ENCODE results near the gene TRIM72.

DNA sequence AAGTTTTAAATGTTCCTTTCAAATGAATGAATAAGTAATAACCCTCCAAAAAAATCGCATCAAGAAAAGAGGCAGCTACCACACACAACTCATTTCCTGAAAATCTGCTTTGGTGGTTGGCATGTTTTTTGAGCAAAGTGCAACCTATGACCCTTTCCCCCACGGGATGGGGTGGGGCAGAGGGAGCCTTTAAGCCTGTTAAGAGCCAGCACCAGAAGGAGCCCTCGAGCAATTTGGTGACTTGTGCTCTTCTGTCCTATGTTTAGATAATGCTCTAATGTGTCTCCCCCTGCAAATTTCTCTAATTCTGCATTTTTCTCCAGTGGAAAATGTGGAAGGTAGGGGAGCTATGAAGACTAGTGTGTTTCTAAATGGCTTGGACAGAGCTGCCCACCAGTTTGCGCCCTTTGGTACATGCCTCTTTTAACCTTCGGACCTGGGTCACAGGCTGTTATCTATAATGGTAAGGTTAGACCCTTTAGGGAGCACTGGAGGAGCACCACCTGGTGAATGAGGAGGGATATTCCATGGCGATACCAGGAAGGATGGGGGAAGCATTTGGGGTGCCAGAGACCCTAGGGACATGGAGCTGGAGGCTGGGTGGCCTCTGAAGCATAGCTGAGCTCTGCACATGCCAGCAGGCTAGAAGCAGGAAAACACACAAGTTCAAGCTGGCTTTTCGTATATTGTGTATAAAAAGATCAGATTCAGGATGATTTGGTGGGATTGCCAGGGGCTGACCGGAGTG, 12.9 kb upstream of the TRIM72 start:
- TF ChIP-seq SP1 (CRISPR knock-in tag; conservative IDR thresholded peaks at IDR 0.05) = no peak
- TF ChIP-seq, protein P1, sequence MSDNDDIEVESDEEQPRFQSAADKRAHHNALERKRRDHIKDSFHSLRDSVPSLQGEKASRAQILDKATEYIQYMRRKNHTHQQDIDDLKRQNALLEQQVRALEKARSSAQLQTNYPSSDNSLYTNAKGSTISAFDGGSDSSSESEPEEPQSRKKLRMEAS (CRISPR knock-in tag; IDR thresholded peaks at IDR 0.05) = no peak
- TF ChIP-seq, protein P2, sequence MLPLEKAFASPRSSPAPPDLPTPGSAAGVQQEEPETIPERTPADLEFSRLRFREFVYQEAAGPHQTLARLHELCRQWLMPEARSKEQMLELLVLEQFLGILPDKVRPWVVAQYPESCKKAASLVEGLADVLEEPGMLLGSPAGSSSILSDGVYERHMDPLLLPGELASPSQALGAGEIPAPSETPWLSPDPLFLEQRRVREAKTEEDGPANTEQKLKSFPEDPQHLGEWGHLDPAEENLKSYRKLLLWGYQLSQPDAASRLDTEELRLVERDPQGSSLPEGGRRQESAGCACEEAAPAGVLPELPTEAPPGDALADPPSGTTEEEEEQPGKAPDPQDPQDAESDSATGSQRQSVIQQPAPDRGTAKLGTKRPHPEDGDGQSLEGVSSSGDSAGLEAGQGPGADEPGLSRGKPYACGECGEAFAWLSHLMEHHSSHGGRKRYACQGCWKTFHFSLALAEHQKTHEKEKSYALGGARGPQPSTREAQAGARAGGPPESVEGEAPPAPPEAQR (CRISPR knock-in tag; IDR thresholded peaks at IDR 0.05) = no peak
- TF ChIP-seq, protein P3, sequence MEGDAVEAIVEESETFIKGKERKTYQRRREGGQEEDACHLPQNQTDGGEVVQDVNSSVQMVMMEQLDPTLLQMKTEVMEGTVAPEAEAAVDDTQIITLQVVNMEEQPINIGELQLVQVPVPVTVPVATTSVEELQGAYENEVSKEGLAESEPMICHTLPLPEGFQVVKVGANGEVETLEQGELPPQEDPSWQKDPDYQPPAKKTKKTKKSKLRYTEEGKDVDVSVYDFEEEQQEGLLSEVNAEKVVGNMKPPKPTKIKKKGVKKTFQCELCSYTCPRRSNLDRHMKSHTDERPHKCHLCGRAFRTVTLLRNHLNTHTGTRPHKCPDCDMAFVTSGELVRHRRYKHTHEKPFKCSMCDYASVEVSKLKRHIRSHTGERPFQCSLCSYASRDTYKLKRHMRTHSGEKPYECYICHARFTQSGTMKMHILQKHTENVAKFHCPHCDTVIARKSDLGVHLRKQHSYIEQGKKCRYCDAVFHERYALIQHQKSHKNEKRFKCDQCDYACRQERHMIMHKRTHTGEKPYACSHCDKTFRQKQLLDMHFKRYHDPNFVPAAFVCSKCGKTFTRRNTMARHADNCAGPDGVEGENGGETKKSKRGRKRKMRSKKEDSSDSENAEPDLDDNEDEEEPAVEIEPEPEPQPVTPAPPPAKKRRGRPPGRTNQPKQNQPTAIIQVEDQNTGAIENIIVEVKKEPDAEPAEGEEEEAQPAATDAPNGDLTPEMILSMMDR (IDR thresholded peaks at IDR 0.05) = no peak
- TF ChIP-seq KAT7 (CRISPR knock-in tag; IDR thresholded peaks at IDR 0.05; ENCODE audit: borderline replicate concordance) = no peak
- TF ChIP-seq, protein P4, sequence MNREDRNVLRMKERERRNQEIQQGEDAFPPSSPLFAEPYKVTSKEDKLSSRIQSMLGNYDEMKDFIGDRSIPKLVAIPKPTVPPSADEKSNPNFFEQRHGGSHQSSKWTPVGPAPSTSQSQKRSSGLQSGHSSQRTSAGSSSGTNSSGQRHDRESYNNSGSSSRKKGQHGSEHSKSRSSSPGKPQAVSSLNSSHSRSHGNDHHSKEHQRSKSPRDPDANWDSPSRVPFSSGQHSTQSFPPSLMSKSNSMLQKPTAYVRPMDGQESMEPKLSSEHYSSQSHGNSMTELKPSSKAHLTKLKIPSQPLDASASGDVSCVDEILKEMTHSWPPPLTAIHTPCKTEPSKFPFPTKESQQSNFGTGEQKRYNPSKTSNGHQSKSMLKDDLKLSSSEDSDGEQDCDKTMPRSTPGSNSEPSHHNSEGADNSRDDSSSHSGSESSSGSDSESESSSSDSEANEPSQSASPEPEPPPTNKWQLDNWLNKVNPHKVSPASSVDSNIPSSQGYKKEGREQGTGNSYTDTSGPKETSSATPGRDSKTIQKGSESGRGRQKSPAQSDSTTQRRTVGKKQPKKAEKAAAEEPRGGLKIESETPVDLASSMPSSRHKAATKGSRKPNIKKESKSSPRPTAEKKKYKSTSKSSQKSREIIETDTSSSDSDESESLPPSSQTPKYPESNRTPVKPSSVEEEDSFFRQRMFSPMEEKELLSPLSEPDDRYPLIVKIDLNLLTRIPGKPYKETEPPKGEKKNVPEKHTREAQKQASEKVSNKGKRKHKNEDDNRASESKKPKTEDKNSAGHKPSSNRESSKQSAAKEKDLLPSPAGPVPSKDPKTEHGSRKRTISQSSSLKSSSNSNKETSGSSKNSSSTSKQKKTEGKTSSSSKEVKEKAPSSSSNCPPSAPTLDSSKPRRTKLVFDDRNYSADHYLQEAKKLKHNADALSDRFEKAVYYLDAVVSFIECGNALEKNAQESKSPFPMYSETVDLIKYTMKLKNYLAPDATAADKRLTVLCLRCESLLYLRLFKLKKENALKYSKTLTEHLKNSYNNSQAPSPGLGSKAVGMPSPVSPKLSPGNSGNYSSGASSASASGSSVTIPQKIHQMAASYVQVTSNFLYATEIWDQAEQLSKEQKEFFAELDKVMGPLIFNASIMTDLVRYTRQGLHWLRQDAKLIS (CRISPR knock-in tag; IDR thresholded peaks at IDR 0.05; ENCODE audit: borderline replicate concordance) = no peak
- TF ChIP-seq, protein P5, sequence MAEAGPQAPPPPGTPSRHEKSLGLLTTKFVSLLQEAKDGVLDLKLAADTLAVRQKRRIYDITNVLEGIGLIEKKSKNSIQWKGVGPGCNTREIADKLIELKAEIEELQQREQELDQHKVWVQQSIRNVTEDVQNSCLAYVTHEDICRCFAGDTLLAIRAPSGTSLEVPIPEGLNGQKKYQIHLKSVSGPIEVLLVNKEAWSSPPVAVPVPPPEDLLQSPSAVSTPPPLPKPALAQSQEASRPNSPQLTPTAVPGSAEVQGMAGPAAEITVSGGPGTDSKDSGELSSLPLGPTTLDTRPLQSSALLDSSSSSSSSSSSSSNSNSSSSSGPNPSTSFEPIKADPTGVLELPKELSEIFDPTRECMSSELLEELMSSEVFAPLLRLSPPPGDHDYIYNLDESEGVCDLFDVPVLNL (CRISPR knock-in tag; IDR thresholded peaks at IDR 0.05; ENCODE audit: borderline replicate concordance, low read depth) = no peak
- TF ChIP-seq, protein P6, sequence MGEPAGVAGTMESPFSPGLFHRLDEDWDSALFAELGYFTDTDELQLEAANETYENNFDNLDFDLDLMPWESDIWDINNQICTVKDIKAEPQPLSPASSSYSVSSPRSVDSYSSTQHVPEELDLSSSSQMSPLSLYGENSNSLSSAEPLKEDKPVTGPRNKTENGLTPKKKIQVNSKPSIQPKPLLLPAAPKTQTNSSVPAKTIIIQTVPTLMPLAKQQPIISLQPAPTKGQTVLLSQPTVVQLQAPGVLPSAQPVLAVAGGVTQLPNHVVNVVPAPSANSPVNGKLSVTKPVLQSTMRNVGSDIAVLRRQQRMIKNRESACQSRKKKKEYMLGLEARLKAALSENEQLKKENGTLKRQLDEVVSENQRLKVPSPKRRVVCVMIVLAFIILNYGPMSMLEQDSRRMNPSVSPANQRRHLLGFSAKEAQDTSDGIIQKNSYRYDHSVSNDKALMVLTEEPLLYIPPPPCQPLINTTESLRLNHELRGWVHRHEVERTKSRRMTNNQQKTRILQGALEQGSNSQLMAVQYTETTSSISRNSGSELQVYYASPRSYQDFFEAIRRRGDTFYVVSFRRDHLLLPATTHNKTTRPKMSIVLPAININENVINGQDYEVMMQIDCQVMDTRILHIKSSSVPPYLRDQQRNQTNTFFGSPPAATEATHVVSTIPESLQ (CRISPR knock-in tag; IDR thresholded peaks at IDR 0.05) = no peak
- TF ChIP-seq, protein P7, sequence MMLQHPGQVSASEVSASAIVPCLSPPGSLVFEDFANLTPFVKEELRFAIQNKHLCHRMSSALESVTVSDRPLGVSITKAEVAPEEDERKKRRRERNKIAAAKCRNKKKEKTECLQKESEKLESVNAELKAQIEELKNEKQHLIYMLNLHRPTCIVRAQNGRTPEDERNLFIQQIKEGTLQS (CRISPR knock-in tag; conservative IDR thresholded peaks at IDR 0.05) = no peak
- no peak for TF ChIP-seq NR2C2 (CRISPR knock-in tag; IDR thresholded peaks at IDR 0.05)
